Measurements from ENCODE around the gene AATK.

Gene AATK

GRCh38 chr17:81129711-81130367 is 36.2 kb downstream of the AATK start:
- no peak for DNase-seq (ENCODE audit: low spot score)
- TF ChIP-seq CTCF (IDR thresholded peaks at IDR 0.05; ENCODE audit: extremely low read depth, missing control alignments) = no peak

GRCh38 chr17:81129289-81129688 is 36.7 kb downstream of the AATK start:
- no peak for TF ChIP-seq CTCF (IDR thresholded peaks at IDR 0.05; ENCODE audit: extremely low read depth, missing control alignments)
- no peak for DNase-seq (ENCODE audit: low spot score)

GRCh38 chr17:81128774-81129173 is 37.2 kb downstream of the AATK start:
- no peak for TF ChIP-seq CTCF (IDR thresholded peaks at IDR 0.05; ENCODE audit: extremely low read depth, missing control alignments)
- DNase-seq (ENCODE audit: low spot score) = no peak

- no peak for DNase-seq (ENCODE audit: low spot score)
Measured at GRCh38 chr17:81128338-81128737, 37.7 kb downstream of the AATK start.

GRCh38 chr17:81127526-81128177 is 38.4 kb downstream of the AATK start:
- DNase-seq (ENCODE audit: low spot score) = no peak
- TF ChIP-seq CTCF (IDR thresholded peaks at IDR 0.05; ENCODE audit: extremely low read depth, missing control alignments) = no peak

More at GRCh38 chr17:81128338-81128737, 37.7 kb downstream of the AATK start:
- no peak for TF ChIP-seq CTCF (IDR thresholded peaks at IDR 0.05; ENCODE audit: extremely low read depth, missing control alignments)

- TF ChIP-seq CTCF (IDR thresholded peaks at IDR 0.05; ENCODE audit: extremely low read depth, missing control alignments) = no peak
- no peak for DNase-seq (ENCODE audit: low spot score)
Measured at GRCh38 chr17:81127133-81127455, 38.9 kb downstream of the AATK start.

GRCh38 chr17:81126281-81127132 is 39.5 kb downstream of the AATK start:
- DNase-seq (ENCODE audit: low spot score) = no peak
- no peak for TF ChIP-seq CTCF (IDR thresholded peaks at IDR 0.05; ENCODE audit: extremely low read depth, missing control alignments)

Measured in GM20000 (cell line).